Epithelial cell of esophagus (primary cell): ENCODE results near the gene FKBP3.

ENCODE experiments used
- DNase-seq: peaks from one replicate; pipeline ENCODE4 v3.0.0; 2010; ENCODE audit warnings: low read depth
- H3K4me3 ChIP-seq: 2 replicates; pipeline ENCODE4 v1.5.1; 2011; ENCODE audit warnings: mild to moderate bottlenecking, low read length, control low read depth
- TF ChIP-seq, protein P1 (sequence below): IDR thresholded peaks from 2 replicates; pipeline ENCODE4 v1.5.1; 2011; ENCODE audit warnings: low read depth, mild to moderate bottlenecking, low read length, control low read depth, inconsistent platforms; ENCODE audit not compliant: insufficient read depth; ENCODE audit errors: missing control alignments

FKBP3 gene

DNA sequence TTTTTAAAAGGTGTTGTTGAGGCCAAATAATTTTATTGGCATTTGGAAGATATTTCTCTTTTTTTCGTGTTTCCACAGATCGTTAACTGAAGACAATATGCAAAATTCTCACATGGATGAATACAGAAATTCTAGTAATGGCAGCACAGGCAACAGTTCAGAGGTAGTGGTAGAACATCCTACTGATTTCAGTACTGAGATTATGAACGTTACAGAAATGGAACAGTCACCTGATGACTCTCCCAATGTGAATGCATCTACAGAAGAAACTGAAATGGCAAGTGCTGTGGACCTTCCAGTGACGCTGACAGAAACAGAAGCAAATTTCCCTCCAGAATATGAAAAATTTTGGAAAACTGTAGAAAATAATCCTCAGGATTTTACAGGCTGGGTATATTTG lies 39.1 kb downstream of the FKBP3 start:
- DNase-seq: no peak
- TF ChIP-seq, protein P1, sequence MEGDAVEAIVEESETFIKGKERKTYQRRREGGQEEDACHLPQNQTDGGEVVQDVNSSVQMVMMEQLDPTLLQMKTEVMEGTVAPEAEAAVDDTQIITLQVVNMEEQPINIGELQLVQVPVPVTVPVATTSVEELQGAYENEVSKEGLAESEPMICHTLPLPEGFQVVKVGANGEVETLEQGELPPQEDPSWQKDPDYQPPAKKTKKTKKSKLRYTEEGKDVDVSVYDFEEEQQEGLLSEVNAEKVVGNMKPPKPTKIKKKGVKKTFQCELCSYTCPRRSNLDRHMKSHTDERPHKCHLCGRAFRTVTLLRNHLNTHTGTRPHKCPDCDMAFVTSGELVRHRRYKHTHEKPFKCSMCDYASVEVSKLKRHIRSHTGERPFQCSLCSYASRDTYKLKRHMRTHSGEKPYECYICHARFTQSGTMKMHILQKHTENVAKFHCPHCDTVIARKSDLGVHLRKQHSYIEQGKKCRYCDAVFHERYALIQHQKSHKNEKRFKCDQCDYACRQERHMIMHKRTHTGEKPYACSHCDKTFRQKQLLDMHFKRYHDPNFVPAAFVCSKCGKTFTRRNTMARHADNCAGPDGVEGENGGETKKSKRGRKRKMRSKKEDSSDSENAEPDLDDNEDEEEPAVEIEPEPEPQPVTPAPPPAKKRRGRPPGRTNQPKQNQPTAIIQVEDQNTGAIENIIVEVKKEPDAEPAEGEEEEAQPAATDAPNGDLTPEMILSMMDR: no peak
- no peak overlapping the region for H3K4me3 ChIP-seq

DNA sequence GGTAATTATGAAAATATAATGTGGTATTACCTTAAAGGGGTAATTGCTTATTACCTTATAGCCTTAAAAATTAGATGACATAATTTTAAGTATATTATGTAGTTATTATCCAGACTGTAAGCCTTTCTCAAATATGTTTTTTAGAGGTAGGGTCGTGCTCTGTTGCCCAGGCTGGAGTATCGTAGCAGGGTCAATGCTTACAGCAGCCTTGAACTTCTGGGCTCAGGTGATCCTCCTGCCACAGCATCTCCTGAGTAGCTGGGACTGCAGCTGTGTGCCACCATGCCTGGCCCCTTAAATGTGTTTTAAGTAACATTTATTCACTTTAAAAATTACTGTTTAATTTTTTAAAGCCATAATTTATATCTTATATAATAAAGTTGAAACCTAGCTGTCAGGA lies 40.0 kb downstream of the FKBP3 start:
- no peak for DNase-seq
- TF ChIP-seq, protein P1: no peak
- H3K4me3 ChIP-seq: no peak overlapping the region

DNA sequence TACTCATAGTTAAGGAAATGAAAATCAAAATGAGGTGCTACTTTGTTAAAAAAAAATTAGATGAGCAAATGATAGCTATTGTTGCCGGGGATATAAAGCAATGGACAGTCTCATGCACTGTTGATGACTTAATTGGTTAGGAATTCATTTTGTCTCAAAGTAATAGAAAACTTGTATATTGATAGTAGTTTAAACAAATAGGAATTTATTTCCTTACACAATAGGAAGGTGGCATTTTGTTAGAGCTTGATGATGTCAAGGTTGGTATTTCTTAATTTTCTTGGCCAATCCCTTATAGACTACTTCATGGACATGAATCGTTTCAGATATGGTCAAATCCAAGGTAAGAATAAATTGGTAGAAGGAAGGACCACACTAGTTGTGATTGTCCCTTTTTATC lies 42.6 kb downstream of the FKBP3 start:
- DNase-seq: peak; percentile 66
- TF ChIP-seq, protein P1: no peak
- no peak overlapping the region for H3K4me3 ChIP-seq

DNA sequence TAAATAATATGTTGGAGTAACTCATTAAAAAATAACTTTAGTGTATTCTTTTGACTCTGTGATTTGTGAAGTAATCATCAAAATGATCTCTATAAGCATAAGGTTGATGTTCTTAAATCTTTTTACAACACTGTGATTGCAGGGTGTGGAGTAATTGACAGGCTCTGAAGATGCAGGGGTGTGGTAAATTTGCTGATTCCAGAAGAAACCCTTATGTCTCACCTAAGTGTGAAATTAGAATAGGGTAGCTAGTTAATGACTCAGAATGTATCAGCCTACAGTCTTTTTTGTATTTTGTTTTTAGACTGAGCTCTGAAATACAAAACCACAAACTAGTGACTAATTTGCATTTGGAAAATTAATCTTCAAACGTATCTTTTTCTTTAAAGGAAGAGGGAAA lies 44.5 kb downstream of the FKBP3 start:
- peak; percentile 87 for DNase-seq
- H3K4me3 ChIP-seq: no peak overlapping the region
- TF ChIP-seq, protein P1: no peak

DNA sequence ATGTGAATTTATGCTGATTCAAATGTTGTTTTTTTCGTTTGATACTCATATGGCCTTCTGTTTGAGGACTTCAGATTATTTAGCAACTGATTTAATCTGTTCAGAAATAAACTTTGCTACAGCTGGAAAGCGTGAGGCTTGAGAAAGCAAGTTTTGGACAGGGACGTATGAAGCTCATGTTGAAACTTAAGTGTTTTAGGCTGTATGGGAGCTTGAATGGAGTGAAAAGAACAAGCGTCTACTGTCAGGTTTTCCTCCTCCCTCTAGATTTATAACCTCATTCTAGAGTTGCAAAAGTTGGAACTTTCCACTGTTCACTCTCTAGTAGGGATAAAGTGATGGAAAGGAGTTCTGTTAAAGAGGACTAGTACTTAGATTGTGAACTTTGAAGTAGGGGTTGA lies 49.3 kb downstream of the FKBP3 start:
- peak; percentile 15 for DNase-seq
- TF ChIP-seq, protein P1: no peak
- H3K4me3 ChIP-seq: peak overlapping the region; percentile 91

DNA sequence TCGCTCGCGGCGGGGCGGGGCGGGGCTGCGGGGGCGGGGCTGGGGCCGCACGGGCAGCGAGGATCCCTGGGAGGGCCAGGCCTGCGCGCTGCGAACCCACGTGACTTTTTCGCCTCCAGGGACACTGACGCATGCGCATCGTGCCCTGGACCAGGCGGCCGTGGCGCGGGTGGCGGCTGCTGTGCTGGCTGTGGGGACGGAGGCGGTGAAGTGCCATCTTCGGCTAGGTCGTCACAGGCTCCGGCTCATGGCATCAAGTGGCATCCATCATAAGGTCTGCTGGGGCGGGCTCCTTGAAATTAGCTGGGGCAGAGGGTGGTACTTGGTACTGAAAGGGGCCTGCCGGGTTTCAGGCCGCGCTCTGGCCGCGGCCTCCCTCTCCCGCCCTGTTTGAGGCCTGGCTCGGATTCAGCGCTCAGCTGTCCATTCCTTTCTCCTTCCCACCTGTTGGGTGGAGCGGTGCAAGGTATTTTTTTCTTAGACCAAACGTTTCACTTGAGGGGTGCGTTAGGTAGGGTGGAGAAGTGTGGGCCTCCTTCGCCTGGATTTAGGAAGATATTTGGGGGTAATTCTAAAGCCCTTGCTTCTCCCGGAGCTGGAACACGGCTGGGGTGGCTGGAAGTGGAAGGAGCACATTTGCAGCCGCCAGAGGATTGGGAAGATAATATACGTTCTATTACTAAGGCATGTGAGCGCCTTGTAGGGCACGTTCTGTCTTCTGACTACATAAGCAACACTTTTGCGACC lies 50.1 kb downstream of the FKBP3 start, which contains the start of gene PRPF39:
Gene PRPF39 (plus strand): TSS at position 141 of the 747 bp plus-strand sequence. CDS start 11,124 bp downstream, outside the sequence.
- TF ChIP-seq, protein P1: no peak
- peak within 1 kb of the TSS; percentile 91 for H3K4me3 ChIP-seq
- DNase-seq: peak; percentile 94

DNA sequence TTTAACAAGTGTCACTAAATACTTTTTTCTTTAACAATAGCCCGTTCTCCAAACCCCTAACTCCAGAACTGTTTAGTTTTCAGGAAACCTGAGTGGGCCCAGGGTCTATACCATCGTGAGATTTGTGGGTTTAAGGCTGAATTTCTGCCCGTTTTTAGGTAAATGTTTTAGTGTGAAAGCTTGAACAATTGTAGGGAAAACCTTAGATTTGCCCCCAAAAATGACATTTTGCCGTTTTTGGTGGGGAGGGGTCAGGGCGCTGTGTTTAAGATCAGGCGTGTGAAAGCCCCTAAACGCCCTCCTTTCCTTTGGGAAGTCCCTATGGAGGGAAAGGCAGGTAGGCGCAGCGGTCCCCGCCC lies 50.7 kb downstream of the FKBP3 start:
- TF ChIP-seq, protein P1: no peak
- DNase-seq: no peak
- peak overlapping the region; percentile 91 for H3K4me3 ChIP-seq
